ENCODE data around the gene GRIN1. TPM values are rescaled to one million over a fixed set of nuclear protein-coding genes. Genes with fewer than 3 reads are reported as not detected.

GRIN1 gene
- total RNA-seq, 1 experiment from 2014 or later: 2.9 TPM

- no peak overlapping the region for H3K23ac ChIP-seq (ENCODE audit: insufficient read length, low read depth, low read length)
- Mint-ChIP-seq H3K36me3 (ENCODE audit: insufficient read depth in 1 of 3, low read depth in 3 of 3) (peaks cover 2 to 11% (median 6%) of the 10 kb centered on the region in 3 experiments; a peak in 5 of 7 replicates), H3K4me3 (peak overlapping the region in 1 of 2 experiments; percentile 28; a peak in 1 of 5 replicates)
Observed at GRCh38 chr9:137195525-137196220, 56.7 kb downstream of the GRIN1 start.

More at GRCh38 chr9:137195525-137196220, 56.7 kb downstream of the GRIN1 start:
- no peak overlapping the region for H2AK5ac ChIP-seq (ENCODE audit: insufficient read length, low read length)
- H3K18ac ChIP-seq (ENCODE audit: insufficient read length, low read depth, low read length): no peak overlapping the region
- H3K4me2 ChIP-seq (ENCODE audit: insufficient read depth, insufficient read length, low read length): no peak overlapping the region
- peaks cover 2% of the 10 kb centered on the region; the same call in 1 of the 2 replicates for H3K27me3 Mint-ChIP-seq (ENCODE audit: low read depth)
- no peaks in the 10 kb centered on the region for H3K9me3 Mint-ChIP-seq
- peaks cover 5 to 16% of the 10 kb centered on the region in 2 experiments; a peak in 3 of 4 replicates for H3K4me1 Mint-ChIP-seq
- H3K9ac ChIP-seq (ENCODE audit: extremely low read depth, insufficient read length, low read length): no peak overlapping the region
- H3K14ac ChIP-seq (ENCODE audit: insufficient read depth, low read length): no peak overlapping the region
- H3K4ac ChIP-seq (ENCODE audit: low read depth, low read length): no peak overlapping the region
- H3K79me2 ChIP-seq (ENCODE audit: insufficient read depth, low read length): no peaks in the 10 kb centered on the region
- no peak overlapping the region for H2BK12ac ChIP-seq (ENCODE audit: insufficient read length, low read depth, low read length)
- DNase-seq: no peak
- H3K4me1 ChIP-seq (ENCODE audit: insufficient read depth, low read length): no peaks in the 10 kb centered on the region
- H3K9me3 ChIP-seq (ENCODE audit: control insufficient read depth, low read depth, low read length): no peaks in the 10 kb centered on the region
- H3K27me3 ChIP-seq (ENCODE audit: insufficient read depth, low read length): no peaks in the 10 kb centered on the region
- no peak overlapping the region for H3K27ac ChIP-seq (ENCODE audit: insufficient read length, low read depth, low read length)
- no peak overlapping the region for H2BK5ac ChIP-seq (ENCODE audit: insufficient read length, low read length)
- 0 out of 7 replicates have a peak overlapping the region, but pooled peaks of 1 of the 3 experiments have one; percentile 18 for H3K27ac Mint-ChIP-seq
- no peak overlapping the region for H3T11ph ChIP-seq (ENCODE audit: low read length)
- H4K20me1 ChIP-seq (ENCODE audit: control insufficient read depth, insufficient read depth, insufficient read length): no peaks in the 10 kb centered on the region
- no peak overlapping the region for H4K5ac ChIP-seq (ENCODE audit: insufficient read length, low read depth, low read length)
- peaks cover 3% of the 10 kb centered on the region for H3K79me1 ChIP-seq (ENCODE audit: insufficient read depth, low read depth, low read length, poor library complexity, severe bottlenecking)
- H4K91ac ChIP-seq (ENCODE audit: insufficient read length, low read depth, low read length): no peak overlapping the region
- no peak overlapping the region for H2BK120ac ChIP-seq (ENCODE audit: low read depth, low read length, poor library complexity, severe bottlenecking)
- no peak overlapping the region for H2AFZ ChIP-seq (ENCODE audit: low read length)
- no peak for TF ChIP-seq CTCF (conservative IDR thresholded peaks at IDR 0.05)
- H3K23me2 ChIP-seq (ENCODE audit: insufficient read length, low read depth, low read length, poor library complexity, severe bottlenecking): no peaks in the 10 kb centered on the region
- H4K8ac ChIP-seq (replicated peaks; ENCODE audit: insufficient read length, low read depth, low read length): no peak overlapping the region
- H3K56ac ChIP-seq (ENCODE audit: insufficient read length, low read depth, low read length): no peak overlapping the region
- H2BK20ac ChIP-seq (ENCODE audit: low read depth, low read length, poor library complexity, severe bottlenecking): no peak overlapping the region
- WGBS (ENCODE audit: extremely low coverage, insufficient read length, low lambda C conversion rate): no CpG with 5 or more reads among the region's 21 CpGs
- no peak overlapping the region for H2BK15ac ChIP-seq (ENCODE audit: low read depth, low read length)

All from H9 (cell line).